ENCODE measurements around the gene TMEM272. TPM values are rescaled to one million over a fixed set of nuclear protein-coding genes. Genes with fewer than 3 reads are reported as not detected.
A peak's percentile ranks its signal among the peaks of the same experiment; 100 is the strongest.

Gene TMEM272
- total and polyA plus RNA-seq, 2 of the 13 experiments (the other 11 are each of a cell fraction or from before 2014, with no cell fraction given) = 0.37 to 0.62 TPM

GRCh38 chr13:51782026-51782710 is 62.8 kb downstream of the TMEM272 start (continued):
- TF ChIP-seq MAFK (conservative IDR thresholded peaks at IDR 0.05 in 1 of 2, IDR thresholded peaks at IDR 0.05 in 1 of 2; ENCODE audit: low read length in 2 of 2) = no peak
- no peak for TF ChIP-seq ZNF597 (CRISPR knock-in tag; IDR thresholded peaks at IDR 0.05)
- TF ChIP-seq ZNF761 (CRISPR knock-in tag; conservative IDR thresholded peaks at IDR 0.05) = no peak
- TF ChIP-seq HNRNPL (IDR thresholded peaks at IDR 0.05; ENCODE audit: low read depth, low read length) = peak; percentile 70; the same call in 1 of the 2 replicates
- peak; percentile 68 for TF ChIP-seq NR2C2 (CRISPR knock-in tag; IDR thresholded peaks at IDR 0.05; ENCODE audit: borderline replicate concordance)
- TF ChIP-seq NR2F6 (IDR thresholded peaks at IDR 0.05) = peak; percentile 61; the same call in 1 of the 2 replicates
- TF ChIP-seq NR2F6 (CRISPR knock-in tag; IDR thresholded peaks at IDR 0.05) = peak; percentile 70
- TF ChIP-seq ZNF335 (CRISPR knock-in tag; IDR thresholded peaks at IDR 0.05) = no peak
- 0 out of 2 replicates have a peak, but pooled peaks have one; percentile 14 for TF ChIP-seq GATAD2A (CRISPR knock-in tag; IDR thresholded peaks at IDR 0.05)
- 0 out of 2 replicates have a peak, but pooled peaks have one; percentile 29 for TF ChIP-seq KDM5B (CRISPR knock-in tag; IDR thresholded peaks at IDR 0.05; ENCODE audit: borderline replicate concordance)
- TF ChIP-seq FOSL2 (CRISPR knock-in tag; IDR thresholded peaks at IDR 0.05) = 0 out of 2 replicates have a peak, but pooled peaks have one; percentile 13
- peak; percentile 74; the same call in 1 of the 2 replicates for TF ChIP-seq PPARG (CRISPR knock-in tag; conservative IDR thresholded peaks at IDR 0.05)
- peak; percentile 59; the same call in 1 of the 2 replicates for TF ChIP-seq RXRA (CRISPR knock-in tag; IDR thresholded peaks at IDR 0.05)
- TF ChIP-seq ZNF251 (CRISPR knock-in tag; IDR thresholded peaks at IDR 0.05) = no peak

Measured in HepG2 (cell line).